Endodermal cell (in vitro differentiated cells): Measurements from ENCODE around the gene PPP6C. TPM values are rescaled to one million over a fixed set of nuclear protein-coding genes. Genes with fewer than 3 reads are reported as not detected.
A peak's percentile ranks its signal among the peaks of the same experiment; 100 is the strongest.

Experiments used
- DNase-seq: peaks from one replicate; pipeline ENCODE4 v3.0.0-alpha.2; 2017
- H3K27ac ChIP-seq: 2 replicates; pipeline ENCODE4 v1.5.1; 2013; ENCODE audit warnings: mild to moderate bottlenecking, low read depth, low read length, moderate library complexity
- H3K27me3 ChIP-seq: 2 replicates; pipeline ENCODE4 v1.6.1; 2013; ENCODE audit warnings: mild to moderate bottlenecking, low read length, moderate library complexity; ENCODE audit not compliant: insufficient read depth, control insufficient read depth, poor library complexity, severe bottlenecking
- H3K36me3 ChIP-seq: 2 replicates; pipeline ENCODE4 v1.7.0; 2013; ENCODE audit warnings: mild to moderate bottlenecking, low read length, moderate library complexity; ENCODE audit not compliant: control insufficient read depth, insufficient read depth
- H3K4me1 ChIP-seq: one replicate; pipeline ENCODE4 v1.7.0; 2013; ENCODE audit warnings: low read length; ENCODE audit not compliant: control insufficient read depth, insufficient read depth
- H3K4me3 ChIP-seq: 2 replicates; pipeline ENCODE4 v1.5.1; 2013; ENCODE audit warnings: mild to moderate bottlenecking, low read length, moderate library complexity
- H3K9ac ChIP-seq: 2 replicates; pipeline ENCODE4 v1.6.1; 2013; ENCODE audit warnings: mild to moderate bottlenecking, low read length, moderate library complexity; ENCODE audit not compliant: poor library complexity, severe bottlenecking; ENCODE audit errors: extremely low read depth
- H3K9me3 ChIP-seq: 2 replicates; pipeline ENCODE4 v1.6.1; 2013; ENCODE audit warnings: mild to moderate bottlenecking, low read length, moderate library complexity; ENCODE audit not compliant: control insufficient read depth
- H3K27ac Mint-ChIP-seq: 2 replicates; pipeline ENCODE4 v1.8.0; 2020; ENCODE audit warnings: mixed read lengths
- H3K27me3 Mint-ChIP-seq: 2 replicates; pipeline ENCODE4 v1.8.0; 2021; ENCODE audit warnings: mild to moderate bottlenecking, mixed read lengths; ENCODE audit not compliant: insufficient read depth
- H3K36me3 Mint-ChIP-seq: 2 replicates; pipeline ENCODE4 v1.8.0; 2020; ENCODE audit warnings: low read depth, mixed read lengths
- H3K4me1 Mint-ChIP-seq: 2 replicates; pipeline ENCODE4 v1.8.0; 2020; ENCODE audit warnings: mixed read lengths
- H3K4me3 Mint-ChIP-seq: 2 replicates; pipeline ENCODE4 v1.8.0; 2020; ENCODE audit warnings: mild to moderate bottlenecking, moderate library complexity, mixed read lengths
- H3K9me3 Mint-ChIP-seq: 2 replicates; pipeline ENCODE4 v1.8.0; 2020; ENCODE audit warnings: mild to moderate bottlenecking, mixed read lengths
- WGBS, 2 experiments: methylation state at CpG; one replicate each; pipeline versions ENCODE4 v1.1.5 to v1.1.7; 2013; ENCODE audit warnings: missing lambda C conversion rate in 2 of 2, mixed read lengths in 1 of 2; ENCODE audit not compliant: insufficient coverage in 1 of 2, insufficient read length in 1 of 2; 5-methylcytosine and 5-hydroxymethylcytosine counted together
- total RNA-seq, 2 donors: library from RNA; stranded (reverse); fragmentation: NEBNext Ultra II Directional in 1 of 2; extraction: Animal tissue kit (Norgen Biotek cat#: 25700) in 1 of 2; gene quantifications; 2 replicates in 1 of 2; 3 replicates in 1 of 2; pipeline ENCODE4 v1.2.1, GENCODE V29; 2021
- TF ChIP-seq, protein P1 (sequence below): fragments of 200-600 bp; sonication (generic); conservative IDR thresholded peaks from 2 replicates; pipeline ENCODE4 v1.5.0; 2021; ENCODE audit warnings: antibody characterized with exemption, mild to moderate bottlenecking

PPP6C gene
- total RNA-seq, 2 donors from 2014 or later, result 38.2 to 49.6 TPM

DNA sequence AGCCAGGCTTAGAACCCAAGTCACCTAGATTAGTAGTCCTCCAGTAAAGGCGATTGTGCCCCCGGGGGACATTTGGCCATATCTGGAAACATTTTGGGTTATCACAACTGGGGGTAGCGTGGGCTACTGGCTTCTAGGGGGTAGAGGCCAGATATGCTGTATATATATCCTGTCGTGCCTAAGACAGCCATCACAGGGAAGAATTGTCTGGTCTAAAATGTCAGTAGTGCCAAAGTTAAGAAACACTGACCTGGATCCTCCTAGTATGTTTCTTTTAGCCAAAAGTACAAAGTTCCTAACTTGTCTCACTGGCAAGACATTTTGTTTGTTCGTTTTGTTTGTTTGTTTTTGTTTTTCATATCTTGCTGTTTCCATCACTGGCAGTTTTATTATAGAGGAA lies 24.6 kb upstream of the PPP6C start:
- Histone ChIP-seq H3K9me3 (no peaks in the 10 kb centered on the region), H3K4me3 (no peak overlapping the region), H3K4me1 (no peaks in the 10 kb centered on the region), H3K27ac (no peak overlapping the region), H3K9ac (no peak overlapping the region), H3K27me3 (no peaks in the 10 kb centered on the region), H3K36me3 (peaks cover 55% of the 10 kb centered on the region)
- no peak for DNase-seq
- Mint-ChIP-seq H3K9me3 (no peaks in the 10 kb centered on the region), H3K27me3 (no peaks in the 10 kb centered on the region), H3K4me3 (no peak overlapping the region), H3K36me3 (peaks cover 40% of the 10 kb centered on the region), H3K4me1 (no peaks in the 10 kb centered on the region), H3K27ac (no peak overlapping the region)
- 90 to 92% methylated on average over 5 of the region's 5 CpGs for WGBS, 2 experiments
- TF ChIP-seq, protein P1, sequence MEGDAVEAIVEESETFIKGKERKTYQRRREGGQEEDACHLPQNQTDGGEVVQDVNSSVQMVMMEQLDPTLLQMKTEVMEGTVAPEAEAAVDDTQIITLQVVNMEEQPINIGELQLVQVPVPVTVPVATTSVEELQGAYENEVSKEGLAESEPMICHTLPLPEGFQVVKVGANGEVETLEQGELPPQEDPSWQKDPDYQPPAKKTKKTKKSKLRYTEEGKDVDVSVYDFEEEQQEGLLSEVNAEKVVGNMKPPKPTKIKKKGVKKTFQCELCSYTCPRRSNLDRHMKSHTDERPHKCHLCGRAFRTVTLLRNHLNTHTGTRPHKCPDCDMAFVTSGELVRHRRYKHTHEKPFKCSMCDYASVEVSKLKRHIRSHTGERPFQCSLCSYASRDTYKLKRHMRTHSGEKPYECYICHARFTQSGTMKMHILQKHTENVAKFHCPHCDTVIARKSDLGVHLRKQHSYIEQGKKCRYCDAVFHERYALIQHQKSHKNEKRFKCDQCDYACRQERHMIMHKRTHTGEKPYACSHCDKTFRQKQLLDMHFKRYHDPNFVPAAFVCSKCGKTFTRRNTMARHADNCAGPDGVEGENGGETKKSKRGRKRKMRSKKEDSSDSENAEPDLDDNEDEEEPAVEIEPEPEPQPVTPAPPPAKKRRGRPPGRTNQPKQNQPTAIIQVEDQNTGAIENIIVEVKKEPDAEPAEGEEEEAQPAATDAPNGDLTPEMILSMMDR, result no peak

DNA sequence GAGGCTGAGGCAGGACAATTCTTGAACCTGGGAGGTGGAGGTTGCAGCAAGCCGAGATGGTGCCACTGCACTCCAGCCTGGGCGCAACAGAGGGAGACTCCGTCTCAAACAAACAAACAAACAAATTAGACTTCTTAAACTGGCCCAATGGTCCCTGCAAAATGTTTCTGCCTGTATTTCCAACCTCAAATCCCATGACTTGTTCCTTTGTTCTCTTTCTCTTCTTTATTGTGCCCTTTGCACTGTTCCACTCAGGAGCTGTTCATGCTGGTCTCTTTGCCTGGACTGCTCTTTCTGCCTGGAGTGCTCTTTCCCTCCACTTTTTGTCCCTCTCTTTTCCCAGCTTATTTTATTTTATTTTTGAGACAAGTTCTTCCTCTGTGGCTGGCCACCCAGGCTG lies 14.9 kb upstream of the PPP6C start:
- Histone ChIP-seq H3K27me3 (no peaks in the 10 kb centered on the region), H3K4me3 (no peak overlapping the region), H3K36me3 (peaks cover 33% of the 10 kb centered on the region), H3K4me1 (peaks cover 2% of the 10 kb centered on the region), H3K9ac (no peak overlapping the region), H3K27ac (no peak overlapping the region), H3K9me3 (no peaks in the 10 kb centered on the region)
- peak overlapping the region; percentile 11 for H3K27ac Mint-ChIP-seq
- no peak overlapping the region for H3K4me3 Mint-ChIP-seq
- DNase-seq, result no peak
- TF ChIP-seq, protein P1, result no peak
- H3K36me3 Mint-ChIP-seq, result peaks cover 34% of the 10 kb centered on the region
- peaks cover 1% of the 10 kb centered on the region for H3K27me3 Mint-ChIP-seq
- 96 to 100% methylated on average over 3 of the region's 3 CpGs for WGBS, 2 experiments
- H3K9me3 Mint-ChIP-seq, result no peaks in the 10 kb centered on the region
- H3K4me1 Mint-ChIP-seq, result peaks cover 20% of the 10 kb centered on the region

DNA sequence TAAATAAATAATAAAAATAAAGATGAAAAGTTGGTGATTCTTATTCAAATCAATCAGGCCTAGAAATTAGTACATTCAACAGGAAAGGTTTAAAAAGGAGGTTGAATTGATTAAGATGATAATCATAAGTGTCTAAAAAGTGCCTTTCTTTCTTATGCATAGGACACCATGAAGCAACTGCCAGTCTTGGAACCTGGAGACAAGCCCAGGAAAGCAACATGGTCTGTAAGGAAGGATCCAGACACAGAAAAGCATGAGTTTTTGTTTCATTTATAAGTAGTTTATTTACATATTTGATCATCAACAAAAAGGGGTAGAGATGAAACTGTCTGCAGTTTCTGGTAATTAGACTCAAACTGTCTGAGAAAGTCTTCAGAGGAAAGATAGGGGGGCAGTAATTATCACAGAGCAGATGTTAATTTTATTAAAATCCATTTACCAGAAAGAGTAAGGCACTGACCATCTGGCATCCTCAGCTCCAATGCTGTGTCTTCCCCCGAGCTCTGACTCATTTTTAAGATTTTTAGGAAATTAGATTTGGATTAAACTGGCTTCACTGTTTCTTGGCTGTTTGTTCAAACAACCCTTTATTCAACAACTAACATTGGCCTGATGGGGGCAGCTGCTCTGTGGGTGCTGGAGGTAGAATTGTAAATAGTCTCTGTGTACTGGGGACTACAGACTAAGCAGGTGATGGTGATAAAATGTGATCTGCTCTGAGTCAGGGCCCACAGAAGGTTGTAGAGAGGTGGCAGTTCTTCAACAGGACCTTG lies 13.4 kb upstream of the PPP6C start:
- H3K4me3 ChIP-seq, result peak overlapping the region; percentile 17
- Mint-ChIP-seq H3K27me3 (peaks cover 4% of the 10 kb centered on the region), H3K4me3 (no peak overlapping the region), H3K27ac (peak overlapping the region; percentile 71), H3K9me3 (no peaks in the 10 kb centered on the region), H3K4me1 (peaks cover 21% of the 10 kb centered on the region), H3K36me3 (peaks cover 26% of the 10 kb centered on the region)
- no peak for DNase-seq
- WGBS, 2 experiments, result 80 to 100% methylated on average over 1 of the region's 1 CpG
- no peaks in the 10 kb centered on the region for H3K9me3 ChIP-seq
- peaks cover 20% of the 10 kb centered on the region for H3K36me3 ChIP-seq
- H3K27me3 ChIP-seq, result no peaks in the 10 kb centered on the region
- H3K27ac ChIP-seq, result no peak overlapping the region
- TF ChIP-seq, protein P1, result peak; percentile 53
- H3K9ac ChIP-seq, result no peak overlapping the region
- peaks cover 2% of the 10 kb centered on the region for H3K4me1 ChIP-seq
